HepG2 (cell line): ENCODE results near the gene PHLPP2. TPM values are rescaled to one million over a fixed set of nuclear protein-coding genes. Genes with fewer than 3 reads are reported as not detected.

Experiments used
- ATAC-seq: fragments of 200-7000 bp; cut with Tn5 transposase; 3 replicates; pipeline ENCODE4 v1.9.1; 2020; ENCODE audit warnings: mild to moderate bottlenecking, moderate library complexity
- BruUV-seq: library from RNA; stranded (reverse); fragments of 400-500 nt; replicated peaks from 2 replicates; lab custom pipeline; 2021; lab: Mats Ljungman, UMichigan
- CTCF ChIA-PET: fragments of 300-600 bp; formaldehyde crosslinking; extraction: SDS; loops from one replicate; lab custom pipeline; 2021; ENCODE audit warnings: low total read pairs, inconsistent platforms, low intra/inter-chr PET ratio; lab: Yijun Ruan, JAX
- POLR2A ChIA-PET: fragments of 350-600 bp; sonication (Branson Sonifier 250); formaldehyde crosslinking; loops from one replicate; lab custom pipeline; 2020; ENCODE audit warnings: antibody characterized with exemption, inconsistent platforms; lab: Yijun Ruan, JAX
- DNase-seq: peaks from one replicate; pipeline ENCODE4 v3.0.0-alpha.2; 2015; ENCODE audit warnings: low spot score
- FAIRE-seq: peaks from 3 replicates; lab custom pipeline; 2011; peaks lifted over from hg19 to GRCh38; lab: Jason Lieb, UNC
- H2AFZ ChIP-seq: one replicate; pipeline ENCODE4 v1.6.1; 2011; ENCODE audit warnings: low read length, inconsistent platforms
- H3K27ac ChIP-seq: fragments of 300-600 bp; 3 replicates; pipeline ENCODE4 v1.8.0; 2011; ENCODE audit warnings: mixed run types, mild to moderate bottlenecking, mixed read lengths, low read length, inconsistent platforms; ENCODE audit not compliant: insufficient read depth; ENCODE audit errors: extremely low read length
- H3K27me3 ChIP-seq, 2 experiments: fragments of 200-600 bp in 1 of 2; 2 replicates in 1 of 2; 3 replicates in 1 of 2; pipeline versions ENCODE4 v1.6.0 to v1.8.0; 2011; ENCODE audit warnings: low read length in 2 of 2, mild to moderate bottlenecking in 2 of 2, moderate library complexity in 2 of 2, inconsistent platforms in 1 of 2; ENCODE audit not compliant: insufficient read depth in 2 of 2, control insufficient read depth in 1 of 2
- H3K36me3 ChIP-seq, 2 experiments: fragments of 200-600 bp in 1 of 2; replicated peaks in 1 of 2; 2 replicates in 1 of 2; 3 replicates in 1 of 2; pipeline versions ENCODE4 v1.5.1 to v1.8.0; 2011; ENCODE audit warnings: low read length in 2 of 2, inconsistent platforms in 1 of 2; ENCODE audit not compliant: insufficient read depth in 2 of 2, control insufficient read depth in 1 of 2
- H3K4me1 ChIP-seq: 2 replicates; pipeline ENCODE4 v1.5.1; 2012; ENCODE audit warnings: low read length, inconsistent platforms; ENCODE audit not compliant: insufficient read depth
- H3K4me2 ChIP-seq: 2 replicates; pipeline ENCODE4 v1.6.0; 2011; ENCODE audit warnings: low read depth, low read length, inconsistent platforms
- H3K4me3 ChIP-seq, 3 experiments: fragments of 200-600 bp in 1 of 3; sonication (generic), shearing (Covaris generic) in 1 of 3; replicated peaks in 1 of 3; 2 replicates each; pipeline ENCODE4 v1.5.1; 2011 to 2016; ENCODE audit warnings: low read length in 3 of 3, inconsistent platforms in 2 of 3, low read depth in 2 of 3, mild to moderate bottlenecking in 2 of 3, control low read depth in 1 of 3, mixed read lengths in 1 of 3; ENCODE audit not compliant: insufficient read depth in 1 of 3
- H3K79me2 ChIP-seq: one replicate; pipeline ENCODE4 v1.6.1; 2011; ENCODE audit warnings: low read length, inconsistent platforms; ENCODE audit not compliant: insufficient read depth
- H3K9ac ChIP-seq: 2 replicates; pipeline ENCODE4 v1.6.0; 2011; ENCODE audit warnings: mild to moderate bottlenecking, low read depth, low read length, inconsistent platforms; ENCODE audit not compliant: insufficient read depth
- H3K9me3 ChIP-seq: 2 replicates; pipeline ENCODE4 v1.5.1; 2012; ENCODE audit warnings: mild to moderate bottlenecking, low read length
- H4K20me1 ChIP-seq: 2 replicates; pipeline ENCODE4 v1.6.0; 2011; ENCODE audit warnings: inconsistent platforms, mild to moderate bottlenecking, low read length, moderate library complexity; ENCODE audit not compliant: insufficient read depth
- MATR3 ChIP-seq: sonication (generic); formaldehyde crosslinking; IDR thresholded peaks from 2 replicates; pipeline ENCODE4 v1.4.0; 2020; ENCODE audit warnings: missing genetic modification reagents
- NR2F6 ChIP-seq, 2 experiments: IDR thresholded peaks; 2 replicates each; pipeline ENCODE4 v1.6.1; 2016; ENCODE audit warnings: antibody characterized with exemption in 1 of 2, mild to moderate bottlenecking in 1 of 2
- POLR2AphosphoS2 ChIP-seq: IDR thresholded peaks from 2 replicates; pipeline ENCODE4 v1.6.1; 2011; ENCODE audit warnings: low read depth, low read length, improper control_type of control experiment
- SETDB1 ChIP-seq: sonication (generic); formaldehyde crosslinking; IDR thresholded peaks from 2 replicates; pipeline ENCODE4 v1.5.1; 2020; ENCODE audit warnings: missing genetic modification reagents, mild to moderate bottlenecking, borderline replicate concordance
- SNAPC4 ChIP-seq: sonication (generic); formaldehyde crosslinking; IDR thresholded peaks from 2 replicates; pipeline ENCODE4 v1.4.0; 2020; ENCODE audit warnings: mild to moderate bottlenecking, missing genetic modification reagents
- UBTF ChIP-seq: sonication (generic); formaldehyde crosslinking; IDR thresholded peaks from 2 replicates; pipeline ENCODE4 v1.4.0; 2020; ENCODE audit warnings: mild to moderate bottlenecking, missing genetic modification reagents
- ZNF572 ChIP-seq: sonication (generic); formaldehyde crosslinking; IDR thresholded peaks from 2 replicates; pipeline ENCODE4 v1.5.1; 2020; ENCODE audit warnings: mild to moderate bottlenecking, missing genetic modification reagents
- ZNF850 ChIP-seq: sonication (generic); formaldehyde crosslinking; conservative IDR thresholded peaks from 2 replicates; pipeline ENCODE4 v1.9.0; 2021; ENCODE audit warnings: mild to moderate bottlenecking, missing genetic modification reagents
- WGBS: methylation state at CpG from one replicate; pipeline ENCODE4 v1.1.6; 2017; ENCODE audit warnings: low lambda C conversion rate; 5-methylcytosine and 5-hydroxymethylcytosine counted together
- in situ Hi-C: cut with HindIII; loops from 2 replicates; pipeline ENCODE4 v1.10.0; 2017; ENCODE audit warnings: low pct_unique_long_range_greater_than_20kb; ENCODE audit not compliant: extremely low pct_ligation_motif_present
- intact Hi-C: fragments of 100-400 bp; cut with micrococcal nuclease; formaldehyde crosslinking; loops from one replicate; pipeline ENCODE4 v1.10.0; 2022; ENCODE audit not compliant: unreplicated experiment
- polyA plus RNA-seq, 8 experiments: library from polyadenylated mRNA; depleted of rRNA in 3 of 8; stranded (reverse) in 7 of 8; unstranded in 1 of 8; fragments of >200 nt; fragmentation: Illumina TruSeq in 4 of 8; extraction: Trizol in 4 of 8; gene quantifications; 2 replicates each; pipeline versions ENCODE4 v1.2.1 to v1.2.3, GENCODE V29; 2011 to 2016; ENCODE audit warnings: low read depth in 4 of 8, missing spikeins in 1 of 8, mixed read lengths in 1 of 8; ENCODE audit not compliant: insufficient read depth in 1 of 8
- total RNA-seq, 5 experiments: library from RNA; depleted of rRNA; stranded (reverse); fragments of >200 nt; fragmentation: Illumina TruSeq; extraction: Trizol; gene quantifications; 2 replicates each; pipeline ENCODE4 v1.2.3, GENCODE V29; 2016; ENCODE audit warnings: low read depth in 1 of 5
- TF ChIP-seq, protein P1 (sequence below): IDR thresholded peaks from 2 replicates; pipeline ENCODE4 v1.6.1; 2016; ENCODE audit warnings: mild to moderate bottlenecking
- TF ChIP-seq, protein P2 (sequence below): sonication (generic); formaldehyde crosslinking; IDR thresholded peaks from 2 replicates; pipeline ENCODE4 v1.5.0; 2020; ENCODE audit warnings: missing genetic modification reagents

Gene PHLPP2
- total and polyA plus RNA-seq, 2 of the 13 experiments (the other 11 are each of a cell fraction or from before 2014, with no cell fraction given) = 8.9 TPM

DNA sequence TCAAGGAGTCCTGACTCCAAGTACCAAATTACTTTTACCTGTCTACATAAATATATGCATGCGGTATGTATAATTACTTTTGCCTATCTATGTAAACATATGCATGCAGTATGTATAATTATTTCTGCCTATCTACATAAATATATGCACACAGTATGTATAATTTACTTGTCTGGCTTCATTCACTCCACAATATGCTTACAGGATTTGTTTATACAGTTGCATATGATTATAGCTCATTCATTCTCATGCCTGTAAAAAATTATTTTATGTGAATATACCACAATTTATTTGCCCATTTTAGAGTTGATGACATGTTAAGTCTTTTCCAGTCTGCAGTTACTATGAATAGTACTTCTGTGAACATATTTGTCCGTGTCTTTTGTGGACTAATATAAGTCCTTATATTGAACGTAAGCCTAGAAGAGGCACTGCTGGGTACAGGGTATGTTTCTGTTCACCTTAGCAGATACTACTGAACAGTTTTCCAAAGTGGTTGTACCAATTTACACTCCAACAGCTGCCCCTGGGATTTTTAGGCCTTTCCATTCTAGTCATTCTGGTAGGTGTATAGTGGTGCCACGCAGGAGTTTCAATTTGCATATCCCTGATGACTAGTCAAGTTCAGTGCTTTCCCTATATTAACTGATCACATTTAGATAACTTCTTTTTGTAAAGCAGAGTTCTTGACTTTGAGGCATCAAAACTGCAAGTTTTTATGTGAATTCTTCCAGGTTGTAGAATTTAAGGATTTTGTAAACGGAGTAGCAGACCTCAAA, 51.5 kb downstream of the PHLPP2 start (continued):
- TF ChIP-seq SNAPC4 (CRISPR knock-in tag) (no peak), SETDB1 (CRISPR knock-in tag) (no peak), MATR3 (CRISPR knock-in tag) (no peak), POLR2AphosphoS2 (no peak), ZNF850 (no peak)

DNA sequence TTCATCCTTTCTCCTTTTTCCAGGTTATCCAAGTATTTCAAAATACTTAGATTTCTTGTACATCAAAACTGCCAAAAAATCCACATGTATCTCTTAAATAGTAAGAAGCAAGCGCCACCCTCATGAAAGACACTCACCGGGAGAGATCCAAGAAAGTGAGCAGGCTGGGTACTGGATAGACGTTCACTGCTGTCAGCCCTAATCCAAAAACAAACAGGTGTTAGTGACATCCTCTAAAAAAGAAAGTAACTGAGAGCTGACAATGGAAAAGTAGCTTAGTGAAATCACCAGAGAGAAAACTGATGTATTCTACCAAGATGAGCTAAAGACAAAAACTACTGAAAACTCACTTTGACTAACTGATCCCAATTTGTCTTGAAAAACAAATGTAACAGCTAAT, 52.4 kb downstream of the PHLPP2 start:
- Histone ChIP-seq H3K4me3 (no peak overlapping the region), H3K36me3 (peaks cover 8 to 33% of the 10 kb centered on the region in 2 experiments), H3K4me2 (no peak overlapping the region), H4K20me1 (no peaks in the 10 kb centered on the region), H3K4me1 (peaks cover 44% of the 10 kb centered on the region), H3K79me2 (no peaks in the 10 kb centered on the region), H2AFZ (no peak overlapping the region), H3K27me3 (no peaks in the 10 kb centered on the region), H3K9ac (no peak overlapping the region), H3K27ac (no peak overlapping the region), H3K9me3 (no peaks in the 10 kb centered on the region)
- in situ Hi-C loops = no loop called here
- no peak for DNase-seq
- ChIA-PET CTCF (no interaction called here), POLR2A (no interaction called here)
- no TSS peak for BruUV-seq
- FAIRE-seq = no peak
- no peak for ATAC-seq
- intact Hi-C loops = loop anchor here (5.0 kb wide), 1 partner anchor 50 kb away; the partner anchor contains the start of gene PHLPP2
- 67% methylated on average over 3 of the region's 3 CpGs for WGBS
- no peak for TF ChIP-seq NR2F6 (IDR thresholded peaks at IDR 0.05)
- TF ChIP-seq NR2F6 (CRISPR knock-in tag; IDR thresholded peaks at IDR 0.05) = no peak
- TF ChIP-seq, protein P1, sequence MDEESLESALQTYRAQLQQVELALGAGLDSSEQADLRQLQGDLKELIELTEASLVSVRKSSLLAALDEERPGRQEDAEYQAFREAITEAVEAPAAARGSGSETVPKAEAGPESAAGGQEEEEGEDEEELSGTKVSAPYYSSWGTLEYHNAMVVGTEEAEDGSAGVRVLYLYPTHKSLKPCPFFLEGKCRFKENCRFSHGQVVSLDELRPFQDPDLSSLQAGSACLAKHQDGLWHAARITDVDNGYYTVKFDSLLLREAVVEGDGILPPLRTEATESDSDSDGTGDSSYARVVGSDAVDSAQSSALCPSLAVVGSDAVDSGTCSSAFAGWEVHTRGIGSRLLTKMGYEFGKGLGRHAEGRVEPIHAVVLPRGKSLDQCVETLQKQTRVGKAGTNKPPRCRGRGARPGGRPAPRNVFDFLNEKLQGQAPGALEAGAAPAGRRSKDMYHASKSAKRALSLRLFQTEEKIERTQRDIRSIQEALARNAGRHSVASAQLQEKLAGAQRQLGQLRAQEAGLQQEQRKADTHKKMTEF (CRISPR knock-in tag) = no peak
- TF ChIP-seq ZNF572 = no peak
- no peak for TF ChIP-seq UBTF (CRISPR knock-in tag)
- TF ChIP-seq, protein P2, sequence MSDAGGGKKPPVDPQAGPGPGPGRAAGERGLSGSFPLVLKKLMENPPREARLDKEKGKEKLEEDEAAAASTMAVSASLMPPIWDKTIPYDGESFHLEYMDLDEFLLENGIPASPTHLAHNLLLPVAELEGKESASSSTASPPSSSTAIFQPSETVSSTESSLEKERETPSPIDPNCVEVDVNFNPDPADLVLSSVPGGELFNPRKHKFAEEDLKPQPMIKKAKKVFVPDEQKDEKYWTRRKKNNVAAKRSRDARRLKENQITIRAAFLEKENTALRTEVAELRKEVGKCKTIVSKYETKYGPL (CRISPR knock-in tag) = no peak
- TF ChIP-seq ZNF850 = no peak
